Epithelial cell of proximal tubule (primary cell): Measurements from ENCODE around the gene OSBP2. TPM values are rescaled to one million over a fixed set of nuclear protein-coding genes. Genes with fewer than 3 reads are reported as not detected.
"Not testable (repeated sequence)": the region's sequence is repeated elsewhere in the genome, so short reads cannot be mapped to it uniquely, and the experiment has no call there.

Source experiments
- DNase-seq: peaks from one replicate; pipeline ENCODE4 v3.0.0-alpha.2; 2011; ENCODE audit warnings: low read depth
- H3K4me3 ChIP-seq: 2 replicates; pipeline ENCODE4 v1.5.1; 2011; ENCODE audit warnings: low read depth, mild to moderate bottlenecking, low read length
- CTCF ChIP-seq: conservative IDR thresholded peaks from 2 replicates; pipeline ENCODE4 v1.5.1; 2012; ENCODE audit warnings: low read depth, mild to moderate bottlenecking, low read length
- total RNA-seq: library from RNA; depleted of rRNA; stranded (reverse); fragments of >200 nt; gene quantifications from 2 replicates; pipeline ENCODE4 v1.2.3, GENCODE V29; 2015

The OSBP2 gene
- total RNA-seq, 1 donor from 2014 or later = 1.3 TPM

- H3K4me3 ChIP-seq = no peak overlapping the region
- TF ChIP-seq CTCF = no peak
- DNase-seq = no peak
Measured at GRCh38 chr22:30705710-30706651, 11.3 kb downstream of the OSBP2 start.

GRCh38 chr22:30709980-30710379 lies 15.3 kb downstream of the OSBP2 start:
- H3K4me3 ChIP-seq, DNase-seq: not testable (repeated sequence)

GRCh38 chr22:30712094-30712493 lies 17.4 kb downstream of the OSBP2 start:
- no peak overlapping the region for H3K4me3 ChIP-seq
- no peak for DNase-seq
- TF ChIP-seq CTCF = no peak

GRCh38 chr22:30714062-30714461 lies 19.4 kb downstream of the OSBP2 start:
- no peak for TF ChIP-seq CTCF
- DNase-seq = no peak
- no peak overlapping the region for H3K4me3 ChIP-seq

- DNase-seq = peak; percentile 16
- no peak overlapping the region for H3K4me3 ChIP-seq
- TF ChIP-seq CTCF = no peak
Measured at GRCh38 chr22:30717331-30717921, 22.8 kb downstream of the OSBP2 start.

- no peak for TF ChIP-seq CTCF
- no peak for DNase-seq
- no peak overlapping the region for H3K4me3 ChIP-seq
Measured at GRCh38 chr22:30717952-30718351, 23.3 kb downstream of the OSBP2 start.

GRCh38 chr22:30718491-30718890 lies 23.8 kb downstream of the OSBP2 start:
- TF ChIP-seq CTCF = no peak

More at GRCh38 chr22:30718491-30718890, 23.8 kb downstream of the OSBP2 start:
- no peak for DNase-seq
- H3K4me3 ChIP-seq = no peak overlapping the region
